SK-N-SH treated with all-trans-retinoic acid at 6 μM for 48 hours (cell line): ENCODE data around the gene AUTS2.

Experiments used
- ATAC-seq: fragments of 200-7000 bp; cut with Tn5 transposase; 3 replicates; pipeline ENCODE4 v1.9.1; 2020; ENCODE audit warnings: mild to moderate bottlenecking, moderate library complexity
- ARNTL ChIP-seq: fragments of 450-650 bp; formaldehyde crosslinking; IDR thresholded peaks from 2 replicates; pipeline ENCODE4 v1.5.0; 2020; ENCODE audit warnings: low read depth, mild to moderate bottlenecking, moderate library complexity, borderline replicate concordance
- ESRRG ChIP-seq: fragments of 250-450 bp; sonication (Bioruptor Pico); IDR thresholded peaks from 2 replicates; pipeline ENCODE4 v1.6.1; 2021; ENCODE audit warnings: mild to moderate bottlenecking
- GLIS3 ChIP-seq: fragments of 250-450 bp; sonication (Bioruptor Pico); IDR thresholded peaks from 2 replicates; pipeline ENCODE4 v1.5.0; 2020; ENCODE audit warnings: mild to moderate bottlenecking, moderate library complexity
- ISL1 ChIP-seq: fragments of 250-450 bp; sonication (Bioruptor Pico); IDR thresholded peaks from 2 replicates; pipeline ENCODE4 v2.1.2; 2022; ENCODE audit warnings: mild to moderate bottlenecking, moderate library complexity
- OSR1 ChIP-seq: fragments of 250-450 bp; sonication (Bioruptor Pico); IDR thresholded peaks from 2 replicates; pipeline ENCODE4 v1.8.0; 2022; ENCODE audit warnings: moderate library complexity, mild to moderate bottlenecking, inconsistent platforms
- SNAI2 ChIP-seq: fragments of 250-450 bp; sonication (Bioruptor Pico); IDR thresholded peaks from 2 replicates; pipeline ENCODE4 v1.5.0; 2020; ENCODE audit warnings: mild to moderate bottlenecking, moderate library complexity
- TCF4 ChIP-seq: fragments of 250-450 bp; sonication (Bioruptor Pico); IDR thresholded peaks from 2 replicates; pipeline ENCODE4 v1.8.0; 2021; ENCODE audit warnings: mild to moderate bottlenecking, moderate library complexity, borderline replicate concordance
- TOX ChIP-seq: fragments of 250-450 bp; sonication (Bioruptor Pico); IDR thresholded peaks from 2 replicates; pipeline ENCODE4 v1.8.0; 2021; ENCODE audit warnings: mild to moderate bottlenecking, moderate library complexity, borderline replicate concordance
- ZC3H10 ChIP-seq: fragments of 250-450 bp; sonication (Bioruptor Pico); IDR thresholded peaks from 2 replicates; pipeline ENCODE4 v1.5.1; 2021; ENCODE audit warnings: mild to moderate bottlenecking, moderate library complexity
- ZFP3 ChIP-seq: fragments of 250-450 bp; sonication (Bioruptor Pico); IDR thresholded peaks from 2 replicates; pipeline ENCODE4 v1.5.0; 2020; ENCODE audit warnings: mild to moderate bottlenecking, moderate library complexity
- ZFP30 ChIP-seq: fragments of 450-650 bp; formaldehyde crosslinking; IDR thresholded peaks from 2 replicates; pipeline ENCODE4 v1.5.0; 2022; ENCODE audit warnings: mild to moderate bottlenecking, moderate library complexity
- ZNF565 ChIP-seq: fragments of 450-650 bp; formaldehyde crosslinking; conservative IDR thresholded peaks from 2 replicates; pipeline ENCODE4 v1.5.0; 2020; ENCODE audit warnings: low read depth, mild to moderate bottlenecking, moderate library complexity
- ZNF8 ChIP-seq: fragments of 450-650 bp; formaldehyde crosslinking; IDR thresholded peaks from 2 replicates; pipeline ENCODE4 v1.5.0; 2020; ENCODE audit warnings: mild to moderate bottlenecking, moderate library complexity
- TF ChIP-seq, protein P1 (sequence below): fragments of 250-450 bp; sonication (Bioruptor Pico); IDR thresholded peaks from 2 replicates; pipeline ENCODE4 v1.5.1; 2020; ENCODE audit warnings: low read depth, mild to moderate bottlenecking, moderate library complexity
- TF ChIP-seq, protein P2 (sequence below): fragments of 250-450 bp; sonication (Bioruptor Pico); IDR thresholded peaks from 2 replicates; pipeline ENCODE4 v1.8.0; 2021; ENCODE audit warnings: low read depth, mild to moderate bottlenecking, moderate library complexity, borderline replicate concordance
- TF ChIP-seq, protein P3 (sequence below): fragments of 250-450 bp; sonication (Bioruptor Pico); IDR thresholded peaks from 2 replicates; pipeline ENCODE4 v1.5.1; 2021; ENCODE audit warnings: mild to moderate bottlenecking, moderate library complexity
- TF ChIP-seq, protein P4 (sequence below): fragments of 250-450 bp; sonication (Bioruptor Pico); IDR thresholded peaks from 2 replicates; pipeline ENCODE4 v1.8.0; 2020; ENCODE audit warnings: mild to moderate bottlenecking, moderate library complexity, borderline replicate concordance
- TF ChIP-seq, protein P5 (sequence below): fragments of 250-450 bp; sonication (Bioruptor Pico); IDR thresholded peaks from 2 replicates; pipeline ENCODE4 v1.5.0; 2020; ENCODE audit warnings: mild to moderate bottlenecking, moderate library complexity

AUTS2 gene

DNA sequence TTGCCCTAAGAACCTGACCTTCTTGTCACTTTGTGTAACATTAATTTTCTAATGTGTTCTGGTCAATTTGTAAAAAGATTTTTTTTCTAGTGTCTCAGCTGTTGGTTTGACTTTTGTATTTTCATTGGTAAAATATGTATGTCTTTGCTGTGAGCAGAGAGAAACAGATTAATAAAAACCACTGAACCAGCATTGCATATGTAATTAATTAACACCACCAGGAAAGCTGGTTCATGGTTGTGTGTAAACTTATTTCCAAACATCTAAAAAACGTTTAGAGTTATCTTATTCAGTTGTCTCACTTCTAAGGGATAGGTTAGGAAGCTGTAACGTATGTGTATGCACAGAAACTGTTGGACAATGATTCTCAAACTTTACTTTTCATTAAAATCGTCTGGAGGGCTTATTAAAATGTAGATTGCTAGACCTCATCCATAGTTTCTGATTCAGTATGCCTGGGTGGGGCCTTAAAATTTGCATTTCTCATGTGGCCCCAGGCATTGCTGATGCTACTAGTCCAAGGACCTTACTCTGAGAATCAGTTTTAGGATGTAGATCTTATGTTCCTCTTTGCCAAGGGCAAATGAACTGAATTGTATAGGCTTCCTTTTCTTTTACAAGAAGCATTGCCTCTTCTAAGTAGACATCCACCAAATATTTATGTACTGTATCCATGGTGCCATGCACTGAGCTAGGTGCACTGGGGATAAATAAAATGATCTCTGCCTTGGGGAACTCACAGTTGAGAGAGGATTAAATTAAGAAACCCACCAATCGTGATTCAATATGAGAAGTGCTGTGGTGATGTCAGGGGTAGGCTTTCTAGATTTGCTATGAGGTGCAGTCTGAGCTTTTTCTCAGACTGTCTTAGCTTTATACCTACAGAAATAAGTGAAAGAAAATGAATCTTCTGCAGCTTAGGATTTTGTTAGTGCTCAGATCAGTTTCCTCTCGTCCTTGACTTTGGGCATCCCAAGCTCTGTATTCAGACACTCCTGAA, 98.7 kb downstream of the AUTS2 start:
- ATAC-seq: no peak
- TF ChIP-seq ISL1 (CRISPR knock-in tag) (no peak), ESRRG (CRISPR knock-in tag) (no peak), ARNTL (CRISPR knock-in tag) (no peak), TOX (CRISPR knock-in tag) (no peak), SNAI2 (CRISPR knock-in tag) (no peak), ZC3H10 (CRISPR knock-in tag) (no peak), ZFP3 (CRISPR knock-in tag) (no peak), ZNF8 (CRISPR knock-in tag) (no peak), ZNF565 (no peak), TCF4 (CRISPR knock-in tag) (no peak), GLIS3 (CRISPR knock-in tag) (no peak), ZFP30 (no peak), OSR1 (CRISPR knock-in tag) (no peak)
- TF ChIP-seq, protein P1, sequence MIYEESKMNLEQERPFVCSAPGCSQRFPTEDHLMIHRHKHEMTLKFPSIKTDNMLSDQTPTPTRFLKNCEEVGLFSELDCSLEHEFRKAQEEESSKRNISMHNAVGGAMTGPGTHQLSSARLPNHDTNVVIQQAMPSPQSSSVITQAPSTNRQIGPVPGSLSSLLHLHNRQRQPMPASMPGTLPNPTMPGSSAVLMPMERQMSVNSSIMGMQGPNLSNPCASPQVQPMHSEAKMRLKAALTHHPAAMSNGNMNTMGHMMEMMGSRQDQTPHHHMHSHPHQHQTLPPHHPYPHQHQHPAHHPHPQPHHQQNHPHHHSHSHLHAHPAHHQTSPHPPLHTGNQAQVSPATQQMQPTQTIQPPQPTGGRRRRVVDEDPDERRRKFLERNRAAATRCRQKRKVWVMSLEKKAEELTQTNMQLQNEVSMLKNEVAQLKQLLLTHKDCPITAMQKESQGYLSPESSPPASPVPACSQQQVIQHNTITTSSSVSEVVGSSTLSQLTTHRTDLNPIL (CRISPR knock-in tag): no peak
- TF ChIP-seq, protein P2, sequence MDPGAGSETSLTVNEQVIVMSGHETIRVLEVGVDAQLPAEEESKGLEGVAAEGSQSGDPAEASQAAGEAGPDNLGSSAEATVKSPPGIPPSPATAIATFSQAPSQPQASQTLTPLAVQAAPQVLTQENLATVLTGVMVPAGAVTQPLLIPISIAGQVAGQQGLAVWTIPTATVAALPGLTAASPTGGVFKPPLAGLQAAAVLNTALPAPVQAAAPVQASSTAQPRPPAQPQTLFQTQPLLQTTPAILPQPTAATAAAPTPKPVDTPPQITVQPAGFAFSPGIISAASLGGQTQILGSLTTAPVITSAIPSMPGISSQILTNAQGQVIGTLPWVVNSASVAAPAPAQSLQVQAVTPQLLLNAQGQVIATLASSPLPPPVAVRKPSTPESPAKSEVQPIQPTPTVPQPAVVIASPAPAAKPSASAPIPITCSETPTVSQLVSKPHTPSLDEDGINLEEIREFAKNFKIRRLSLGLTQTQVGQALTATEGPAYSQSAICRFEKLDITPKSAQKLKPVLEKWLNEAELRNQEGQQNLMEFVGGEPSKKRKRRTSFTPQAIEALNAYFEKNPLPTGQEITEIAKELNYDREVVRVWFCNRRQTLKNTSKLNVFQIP: no peak
- TF ChIP-seq, protein P3, sequence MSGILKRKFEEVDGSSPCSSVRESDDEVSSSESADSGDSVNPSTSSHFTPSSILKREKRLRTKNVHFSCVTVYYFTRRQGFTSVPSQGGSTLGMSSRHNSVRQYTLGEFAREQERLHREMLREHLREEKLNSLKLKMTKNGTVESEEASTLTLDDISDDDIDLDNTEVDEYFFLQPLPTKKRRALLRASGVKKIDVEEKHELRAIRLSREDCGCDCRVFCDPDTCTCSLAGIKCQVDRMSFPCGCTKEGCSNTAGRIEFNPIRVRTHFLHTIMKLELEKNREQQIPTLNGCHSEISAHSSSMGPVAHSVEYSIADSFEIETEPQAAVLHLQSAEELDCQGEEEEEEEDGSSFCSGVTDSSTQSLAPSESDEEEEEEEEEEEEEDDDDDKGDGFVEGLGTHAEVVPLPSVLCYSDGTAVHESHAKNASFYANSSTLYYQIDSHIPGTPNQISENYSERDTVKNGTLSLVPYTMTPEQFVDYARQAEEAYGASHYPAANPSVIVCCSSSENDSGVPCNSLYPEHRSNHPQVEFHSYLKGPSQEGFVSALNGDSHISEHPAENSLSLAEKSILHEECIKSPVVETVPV (CRISPR knock-in tag): no peak
- TF ChIP-seq, protein P4, sequence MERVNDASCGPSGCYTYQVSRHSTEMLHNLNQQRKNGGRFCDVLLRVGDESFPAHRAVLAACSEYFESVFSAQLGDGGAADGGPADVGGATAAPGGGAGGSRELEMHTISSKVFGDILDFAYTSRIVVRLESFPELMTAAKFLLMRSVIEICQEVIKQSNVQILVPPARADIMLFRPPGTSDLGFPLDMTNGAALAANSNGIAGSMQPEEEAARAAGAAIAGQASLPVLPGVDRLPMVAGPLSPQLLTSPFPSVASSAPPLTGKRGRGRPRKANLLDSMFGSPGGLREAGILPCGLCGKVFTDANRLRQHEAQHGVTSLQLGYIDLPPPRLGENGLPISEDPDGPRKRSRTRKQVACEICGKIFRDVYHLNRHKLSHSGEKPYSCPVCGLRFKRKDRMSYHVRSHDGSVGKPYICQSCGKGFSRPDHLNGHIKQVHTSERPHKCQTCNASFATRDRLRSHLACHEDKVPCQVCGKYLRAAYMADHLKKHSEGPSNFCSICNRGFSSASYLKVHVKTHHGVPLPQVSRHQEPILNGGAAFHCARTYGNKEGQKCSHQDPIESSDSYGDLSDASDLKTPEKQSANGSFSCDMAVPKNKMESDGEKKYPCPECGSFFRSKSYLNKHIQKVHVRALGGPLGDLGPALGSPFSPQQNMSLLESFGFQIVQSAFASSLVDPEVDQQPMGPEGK (CRISPR knock-in tag): no peak
- TF ChIP-seq, protein P5, sequence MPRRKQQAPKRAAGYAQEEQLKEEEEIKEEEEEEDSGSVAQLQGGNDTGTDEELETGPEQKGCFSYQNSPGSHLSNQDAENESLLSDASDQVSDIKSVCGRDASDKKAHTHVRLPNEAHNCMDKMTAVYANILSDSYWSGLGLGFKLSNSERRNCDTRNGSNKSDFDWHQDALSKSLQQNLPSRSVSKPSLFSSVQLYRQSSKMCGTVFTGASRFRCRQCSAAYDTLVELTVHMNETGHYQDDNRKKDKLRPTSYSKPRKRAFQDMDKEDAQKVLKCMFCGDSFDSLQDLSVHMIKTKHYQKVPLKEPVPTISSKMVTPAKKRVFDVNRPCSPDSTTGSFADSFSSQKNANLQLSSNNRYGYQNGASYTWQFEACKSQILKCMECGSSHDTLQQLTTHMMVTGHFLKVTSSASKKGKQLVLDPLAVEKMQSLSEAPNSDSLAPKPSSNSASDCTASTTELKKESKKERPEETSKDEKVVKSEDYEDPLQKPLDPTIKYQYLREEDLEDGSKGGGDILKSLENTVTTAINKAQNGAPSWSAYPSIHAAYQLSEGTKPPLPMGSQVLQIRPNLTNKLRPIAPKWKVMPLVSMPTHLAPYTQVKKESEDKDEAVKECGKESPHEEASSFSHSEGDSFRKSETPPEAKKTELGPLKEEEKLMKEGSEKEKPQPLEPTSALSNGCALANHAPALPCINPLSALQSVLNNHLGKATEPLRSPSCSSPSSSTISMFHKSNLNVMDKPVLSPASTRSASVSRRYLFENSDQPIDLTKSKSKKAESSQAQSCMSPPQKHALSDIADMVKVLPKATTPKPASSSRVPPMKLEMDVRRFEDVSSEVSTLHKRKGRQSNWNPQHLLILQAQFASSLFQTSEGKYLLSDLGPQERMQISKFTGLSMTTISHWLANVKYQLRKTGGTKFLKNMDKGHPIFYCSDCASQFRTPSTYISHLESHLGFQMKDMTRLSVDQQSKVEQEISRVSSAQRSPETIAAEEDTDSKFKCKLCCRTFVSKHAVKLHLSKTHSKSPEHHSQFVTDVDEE: no peak

DNA sequence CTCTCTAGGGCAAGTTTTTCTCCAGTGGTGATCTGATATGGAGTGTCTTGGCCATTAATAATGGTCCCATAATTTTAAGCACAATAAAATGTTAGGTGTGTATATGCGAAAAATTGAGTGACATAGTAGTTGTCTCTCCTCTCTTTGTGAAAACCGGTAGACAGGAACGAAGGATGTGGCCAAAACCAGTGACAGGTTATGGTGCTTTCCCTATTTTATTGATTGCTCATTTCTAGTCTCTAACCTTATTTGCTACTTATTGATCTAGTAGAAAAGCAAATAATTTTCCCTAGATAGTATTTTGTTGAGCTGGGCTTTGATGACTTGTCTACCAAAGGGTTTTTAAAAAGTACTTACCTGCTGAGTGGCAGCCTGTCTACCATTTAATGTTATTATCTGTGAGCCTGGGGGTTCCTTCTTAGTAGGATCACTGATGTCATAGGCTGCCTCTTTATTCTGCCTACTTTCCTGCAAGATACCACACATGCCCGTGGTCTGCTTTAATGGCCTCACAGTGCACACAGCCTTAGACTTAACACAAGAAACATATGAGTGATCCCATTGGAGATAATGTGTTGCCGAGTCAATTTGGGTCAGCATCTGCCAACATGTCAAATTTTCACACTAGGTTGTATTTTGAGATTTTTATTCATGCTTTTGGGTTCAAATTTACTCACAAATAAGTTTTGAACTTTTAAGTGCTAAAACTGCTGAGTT, 100.0 kb downstream of the AUTS2 start:
- TF ChIP-seq TOX (CRISPR knock-in tag): no peak
- ATAC-seq: no peak

DNA sequence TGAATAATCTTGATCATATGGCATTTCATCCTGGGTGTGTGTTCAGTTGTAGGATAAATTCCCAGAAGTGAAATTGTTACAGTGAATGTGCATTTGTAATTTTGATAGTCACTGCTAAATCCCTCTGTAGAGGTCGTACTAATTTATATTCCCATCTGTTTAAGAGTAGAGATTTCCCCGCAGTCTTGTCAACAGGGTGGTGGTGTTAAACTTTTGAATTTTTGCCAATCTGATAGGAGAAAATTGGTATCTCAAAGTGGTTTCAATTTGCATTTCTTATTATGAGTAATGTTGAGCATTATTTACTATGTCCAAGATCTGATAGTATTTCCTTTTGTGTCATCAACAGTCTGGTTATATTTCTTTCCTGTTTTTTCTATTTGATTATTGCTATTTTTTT, 101.7 kb downstream of the AUTS2 start:
- TF ChIP-seq ISL1 (CRISPR knock-in tag): peak; percentile 86
- TF ChIP-seq ZFP3 (CRISPR knock-in tag): no peak
- peak; percentile 47; the same call in 1 of the 2 replicates for TF ChIP-seq TCF4 (CRISPR knock-in tag)
- ATAC-seq: peak; percentile 43
